Left lung (tissue), 10 donors: ENCODE measurements around the gene PRDM10. TPM values are rescaled to one million over a fixed set of nuclear protein-coding genes. Genes with fewer than 3 reads are reported as not detected.

Source experiments
- ATAC-seq: fragments of 200-7000 bp; cut with Tn5 transposase; one replicate; pipeline ENCODE4 v1.9.1; 2020; ENCODE audit warnings: moderate library complexity
- DNase-seq, 4 donors: peaks; one replicate each; pipeline ENCODE4 v3.0.0-alpha.2; 2013 to 2020
- H3K27ac ChIP-seq, 2 donors: fragments of 200-600 bp; sonication (generic) in 1 of 2; one replicate each; pipeline versions ENCODE4 v1.5.0 to v1.8.0; 2020 to 2021
- H3K27me3 ChIP-seq, 2 donors: fragments of 200-600 bp; sonication (generic) in 1 of 2; one replicate each; pipeline versions ENCODE4 v1.5.0 to v1.8.0; 2020 to 2021
- H3K36me3 ChIP-seq, 2 donors: fragments of 200-600 bp; sonication (generic) in 1 of 2; one replicate each; pipeline versions ENCODE4 v1.5.0 to v1.8.0; 2020 to 2021
- H3K4me1 ChIP-seq, 2 donors: fragments of 200-600 bp; one replicate each; pipeline ENCODE4 v1.8.0; 2021
- H3K4me3 ChIP-seq, 2 donors: fragments of 200-600 bp; sonication (generic) in 1 of 2; one replicate each; pipeline versions ENCODE4 v1.5.0 to v1.8.0; 2020 to 2021; ENCODE audit warnings: mild to moderate bottlenecking in 1 of 2
- H3K9me3 ChIP-seq, 2 donors: fragments of 200-600 bp; sonication (generic) in 1 of 2; one replicate each; pipeline versions ENCODE4 v1.5.0 to v1.8.0; 2020 to 2021
- intact Hi-C, 2 donors: fragments of 100-400 bp; cut with DNase I; formaldehyde crosslinking; loops; one replicate each; pipeline versions ENCODE4 v1.11.2 to v1.14.2; 2022
- polyA plus RNA-seq, 6 donors: library from polyadenylated mRNA; unstranded; fragments of 120-200 nt; gene quantifications; one replicate each; pipeline ENCODE4 v1.2.1, GENCODE V29; 2013; ENCODE audit not compliant: insufficient read length in 6 of 6
- total RNA-seq, 2 donors: library from RNA; stranded (reverse); fragmentation: NEBNext Ultra II Directional; extraction: Animal tissue kit (Norgen Biotek cat#: 25700); gene quantifications; one replicate each; pipeline ENCODE4 v1.2.1, GENCODE V29; 2021
- TF ChIP-seq, protein P1 (sequence below), 2 donors: fragments of 200-600 bp; sonication (generic) in 1 of 2; IDR thresholded peaks; one replicate each; pipeline versions ENCODE4 v1.5.0 to v1.8.0; 2021; ENCODE audit warnings: antibody characterized with exemption in 2 of 2
- donor health status: DM: no; HTN: yes; CAD: no.
- donor health status: DM: no; HTN: no; CAD: no.

The PRDM10 gene
- total and polyA plus RNA-seq, 8 donors: 8.0 to 15.9 (median 10.6) TPM

DNA sequence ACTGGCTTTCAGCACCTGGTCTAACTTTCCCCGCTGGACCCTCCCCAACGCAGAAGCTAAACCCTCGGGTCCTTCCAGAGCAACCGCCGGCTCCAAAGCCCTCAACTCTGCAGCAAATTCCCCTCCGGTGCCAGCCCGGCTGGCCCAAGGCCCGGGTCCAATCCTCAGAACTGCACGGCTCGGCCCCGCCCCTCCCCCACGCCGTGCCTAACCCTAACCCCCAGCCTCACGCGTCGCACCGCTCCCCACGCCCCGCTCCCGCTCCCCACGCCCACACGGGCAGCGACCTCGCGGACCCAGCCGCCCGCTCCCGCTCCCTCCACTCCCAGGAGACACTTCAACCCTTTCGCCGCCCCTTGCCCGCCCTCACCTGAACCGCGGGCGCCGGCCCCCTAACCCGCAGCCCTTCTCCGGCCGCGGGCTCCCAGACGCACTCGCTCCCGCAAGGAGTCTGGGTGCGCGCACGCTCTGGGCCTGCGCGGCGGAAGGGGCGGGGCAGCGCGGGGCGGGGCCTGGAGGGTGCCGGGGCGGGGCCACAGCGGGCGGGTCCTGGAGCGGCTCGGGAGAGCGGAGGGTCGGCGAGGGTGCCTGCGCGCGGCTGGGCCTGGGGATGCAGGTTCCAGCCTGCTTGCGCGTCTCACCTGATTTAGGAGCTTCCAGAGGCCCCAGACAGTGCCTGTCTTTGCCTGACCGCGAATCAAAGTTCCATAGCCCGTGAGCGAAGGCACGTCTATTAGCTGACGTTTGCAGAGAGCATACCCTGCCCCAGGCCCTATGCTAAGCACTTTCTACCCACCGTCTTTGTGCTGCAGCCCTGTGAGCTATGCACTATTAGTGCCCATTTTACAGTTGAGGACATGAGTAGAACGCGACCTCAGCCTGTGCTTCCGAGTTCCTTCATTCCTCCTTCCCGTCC, 107.3 kb downstream of the PRDM10 start, which contains the start of gene NFRKB:
NFRKB (minus strand) TSS at position 453 of the 916 bp plus-strand sequence. CDS start 2,729 bp downstream, outside the sequence.
- intact Hi-C loops: no loop called here
- Histone ChIP-seq H3K4me1 (peaks cover 8 to 23% of the 10 kb centered on the region in 2 donors), H3K4me3 (peak within 1 kb of the TSS; percentile 73 to 83), H3K9me3 (no peaks in the 10 kb centered on the region), H3K27ac (peak within 1 kb of the TSS; percentile 68 to 73), H3K27me3 (no peaks in the 10 kb centered on the region), H3K36me3 (peaks cover 0 to 31% of the 10 kb centered on the region in 2 donors)
- ATAC-seq (peak; percentile 100), DNase-seq (peak; percentile 78 to 99 (median 87))
- TF ChIP-seq, protein P1, sequence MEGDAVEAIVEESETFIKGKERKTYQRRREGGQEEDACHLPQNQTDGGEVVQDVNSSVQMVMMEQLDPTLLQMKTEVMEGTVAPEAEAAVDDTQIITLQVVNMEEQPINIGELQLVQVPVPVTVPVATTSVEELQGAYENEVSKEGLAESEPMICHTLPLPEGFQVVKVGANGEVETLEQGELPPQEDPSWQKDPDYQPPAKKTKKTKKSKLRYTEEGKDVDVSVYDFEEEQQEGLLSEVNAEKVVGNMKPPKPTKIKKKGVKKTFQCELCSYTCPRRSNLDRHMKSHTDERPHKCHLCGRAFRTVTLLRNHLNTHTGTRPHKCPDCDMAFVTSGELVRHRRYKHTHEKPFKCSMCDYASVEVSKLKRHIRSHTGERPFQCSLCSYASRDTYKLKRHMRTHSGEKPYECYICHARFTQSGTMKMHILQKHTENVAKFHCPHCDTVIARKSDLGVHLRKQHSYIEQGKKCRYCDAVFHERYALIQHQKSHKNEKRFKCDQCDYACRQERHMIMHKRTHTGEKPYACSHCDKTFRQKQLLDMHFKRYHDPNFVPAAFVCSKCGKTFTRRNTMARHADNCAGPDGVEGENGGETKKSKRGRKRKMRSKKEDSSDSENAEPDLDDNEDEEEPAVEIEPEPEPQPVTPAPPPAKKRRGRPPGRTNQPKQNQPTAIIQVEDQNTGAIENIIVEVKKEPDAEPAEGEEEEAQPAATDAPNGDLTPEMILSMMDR (IDR thresholded peaks at IDR 0.05): no peak

DNA sequence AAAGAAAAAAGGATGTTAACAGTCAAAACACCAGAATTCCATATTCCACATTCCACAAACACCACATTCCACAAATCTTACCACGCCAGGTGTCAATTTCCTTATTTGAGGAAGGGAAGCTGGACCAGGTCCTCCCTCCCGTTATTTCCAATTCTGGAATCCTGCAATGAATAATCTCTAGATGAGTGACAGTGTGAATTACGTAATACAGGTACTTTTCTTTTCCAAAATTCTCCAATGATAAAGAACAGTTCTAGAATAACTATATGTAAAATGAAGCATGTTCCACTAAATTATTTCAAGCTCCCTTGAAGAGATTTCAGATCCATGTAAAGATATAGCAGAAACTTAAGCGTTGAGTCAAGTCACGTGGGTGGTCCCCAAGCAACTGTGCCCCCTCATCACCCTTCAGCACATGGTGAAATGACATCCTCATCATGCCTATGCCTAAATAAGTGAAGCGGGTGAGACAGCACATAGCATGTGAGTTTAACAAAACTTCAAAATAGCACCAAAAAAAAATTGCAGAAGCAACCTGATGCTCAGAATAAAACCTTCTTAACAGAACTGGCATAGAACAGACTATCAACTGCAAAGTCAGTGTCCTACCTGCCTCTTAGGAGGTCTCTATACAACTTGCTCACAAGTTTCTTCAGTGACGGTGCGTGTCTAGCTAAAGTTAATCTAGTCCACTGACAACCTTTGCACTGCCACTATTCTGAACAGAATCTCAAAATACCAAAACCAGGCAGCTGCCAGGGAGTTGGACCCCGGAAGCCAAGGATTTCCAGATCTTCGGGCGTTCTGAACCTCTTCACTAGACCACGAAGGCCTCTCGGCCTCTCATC, 108.1 kb downstream of the PRDM10 start:
- peaks cover 8 to 23% of the 10 kb centered on the region in 2 donors for H3K4me1 ChIP-seq
- no peaks in the 10 kb centered on the region for H3K27me3 ChIP-seq
- TF ChIP-seq, protein P1 (IDR thresholded peaks at IDR 0.05): no peak
- DNase-seq: no peak
- peak; percentile 33 for ATAC-seq
- peak overlapping the region; percentile 73 to 83 for H3K4me3 ChIP-seq
- intact Hi-C loops: no loop called here
- peaks cover 0 to 39% of the 10 kb centered on the region in 2 donors for H3K36me3 ChIP-seq
- H3K9me3 ChIP-seq: no peaks in the 10 kb centered on the region
- H3K27ac ChIP-seq: peak overlapping the region; percentile 68 to 73

DNA sequence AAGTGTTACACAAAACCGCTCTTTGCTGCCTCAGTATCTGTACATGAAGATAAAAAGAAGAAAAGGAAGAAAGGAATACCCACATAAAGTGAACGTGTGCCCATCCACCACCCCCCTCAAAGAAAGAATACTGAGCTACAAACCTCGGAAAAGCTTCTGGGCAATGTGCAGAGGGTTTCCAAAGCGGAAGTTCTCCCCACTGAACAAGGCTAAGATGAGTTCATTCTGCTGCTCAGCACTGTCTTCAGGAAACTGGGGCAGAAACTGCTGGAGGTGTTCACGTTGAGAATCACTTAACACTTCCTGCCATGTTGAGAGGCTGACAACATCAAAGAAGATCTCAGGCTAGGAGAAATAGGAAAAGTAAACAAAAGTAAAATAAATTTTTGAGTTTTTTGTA, 114.2 kb downstream of the PRDM10 start:
- no peak for ATAC-seq
- no peak overlapping the region for H3K27ac ChIP-seq
- H3K36me3 ChIP-seq: peaks cover 4 to 95% of the 10 kb centered on the region in 2 donors

DNA sequence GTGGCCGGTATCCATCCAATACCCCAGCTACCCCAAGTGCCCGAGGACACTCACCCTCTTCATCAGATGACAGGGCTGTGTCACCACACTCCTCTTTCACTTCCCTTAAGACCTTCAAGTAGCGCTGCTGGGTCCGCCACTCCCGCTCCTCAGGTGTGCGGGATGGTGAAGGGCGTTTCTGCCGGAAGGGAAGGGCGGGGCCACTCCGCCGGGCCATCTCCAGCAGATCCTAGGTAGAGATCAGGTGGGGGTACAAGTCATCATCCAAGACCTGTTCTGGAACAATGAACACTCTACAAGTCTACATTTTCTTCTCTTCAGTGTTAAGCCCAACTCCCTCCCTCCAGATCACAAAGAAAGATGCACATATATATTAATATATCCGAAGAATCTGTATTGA, 117.3 kb downstream of the PRDM10 start:
- Histone ChIP-seq H3K4me3 (no peak overlapping the region), H3K36me3 (peaks cover 4 to 100% of the 10 kb centered on the region in 2 donors), H3K27ac (no peak overlapping the region), H3K4me1 (no peaks in the 10 kb centered on the region), H3K27me3 (no peaks in the 10 kb centered on the region), H3K9me3 (no peaks in the 10 kb centered on the region)
- DNase-seq (no peak), ATAC-seq (no peak)
- intact Hi-C loops: no loop called here
- TF ChIP-seq, protein P1 (IDR thresholded peaks at IDR 0.05): no peak

More for the DNA sequence above, 114.2 kb downstream of the PRDM10 start:
- Histone ChIP-seq H3K27me3 (no peaks in the 10 kb centered on the region), H3K9me3 (no peaks in the 10 kb centered on the region), H3K4me1 (peaks cover 0 to under 1% of the 10 kb centered on the region in 2 donors), H3K4me3 (no peak overlapping the region)
- no peak for DNase-seq
- intact Hi-C loops: no loop called here
- TF ChIP-seq, protein P1 (IDR thresholded peaks at IDR 0.05): no peak
